ENCODE results near the gene PDE10A.

Gene PDE10A

GRCh38 chr6:165605901-165606739 lies 56.9 kb downstream of the PDE10A start:
- H3K4me3 ChIP-seq (ENCODE audit: low read length): no peak overlapping the region
- DNase-seq (ENCODE audit: low read depth): no peak
- TF ChIP-seq, protein P1, sequence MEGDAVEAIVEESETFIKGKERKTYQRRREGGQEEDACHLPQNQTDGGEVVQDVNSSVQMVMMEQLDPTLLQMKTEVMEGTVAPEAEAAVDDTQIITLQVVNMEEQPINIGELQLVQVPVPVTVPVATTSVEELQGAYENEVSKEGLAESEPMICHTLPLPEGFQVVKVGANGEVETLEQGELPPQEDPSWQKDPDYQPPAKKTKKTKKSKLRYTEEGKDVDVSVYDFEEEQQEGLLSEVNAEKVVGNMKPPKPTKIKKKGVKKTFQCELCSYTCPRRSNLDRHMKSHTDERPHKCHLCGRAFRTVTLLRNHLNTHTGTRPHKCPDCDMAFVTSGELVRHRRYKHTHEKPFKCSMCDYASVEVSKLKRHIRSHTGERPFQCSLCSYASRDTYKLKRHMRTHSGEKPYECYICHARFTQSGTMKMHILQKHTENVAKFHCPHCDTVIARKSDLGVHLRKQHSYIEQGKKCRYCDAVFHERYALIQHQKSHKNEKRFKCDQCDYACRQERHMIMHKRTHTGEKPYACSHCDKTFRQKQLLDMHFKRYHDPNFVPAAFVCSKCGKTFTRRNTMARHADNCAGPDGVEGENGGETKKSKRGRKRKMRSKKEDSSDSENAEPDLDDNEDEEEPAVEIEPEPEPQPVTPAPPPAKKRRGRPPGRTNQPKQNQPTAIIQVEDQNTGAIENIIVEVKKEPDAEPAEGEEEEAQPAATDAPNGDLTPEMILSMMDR (IDR thresholded peaks at IDR 0.05; ENCODE audit: insufficient read depth, low read depth, low read length, missing control alignments): no peak

DNA sequence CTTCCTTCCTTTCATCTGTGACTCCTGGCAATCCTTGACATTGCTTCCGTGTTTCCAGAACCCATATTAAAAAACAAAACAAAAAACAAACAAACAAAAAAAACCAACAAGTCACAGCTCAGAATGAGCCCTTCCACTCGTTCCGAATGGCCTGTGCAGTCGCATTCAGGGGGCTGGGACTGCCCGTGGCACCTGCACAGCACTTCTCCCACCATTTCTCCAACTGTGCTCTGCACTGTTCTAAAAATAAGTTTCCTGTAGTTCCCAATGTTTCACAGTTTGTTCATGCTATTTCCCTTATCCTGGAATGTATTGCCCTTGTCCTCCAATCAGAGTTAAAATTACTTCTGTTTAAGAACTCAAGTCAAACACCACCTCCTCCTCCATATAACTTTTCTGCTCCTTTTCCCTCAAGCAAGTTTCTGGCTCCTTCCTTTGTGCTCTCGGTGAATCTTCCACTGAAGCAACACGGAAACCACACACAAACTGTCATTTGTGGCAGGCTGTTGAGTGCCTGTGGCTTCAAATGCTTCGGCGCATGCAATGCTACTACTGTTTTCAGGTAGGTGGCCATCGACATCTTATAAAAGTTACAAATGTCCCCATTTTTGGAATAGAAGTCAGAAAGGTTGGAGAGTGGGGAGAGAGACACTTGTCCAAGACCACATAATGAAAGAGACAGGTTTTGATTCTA lies 57.7 kb downstream of the PDE10A start:
- no peak for DNase-seq (ENCODE audit: low read depth)
- H3K4me3 ChIP-seq (ENCODE audit: low read length): no peak overlapping the region
- TF ChIP-seq, protein P1 (IDR thresholded peaks at IDR 0.05; ENCODE audit: insufficient read depth, low read depth, low read length, missing control alignments): no peak

DNA sequence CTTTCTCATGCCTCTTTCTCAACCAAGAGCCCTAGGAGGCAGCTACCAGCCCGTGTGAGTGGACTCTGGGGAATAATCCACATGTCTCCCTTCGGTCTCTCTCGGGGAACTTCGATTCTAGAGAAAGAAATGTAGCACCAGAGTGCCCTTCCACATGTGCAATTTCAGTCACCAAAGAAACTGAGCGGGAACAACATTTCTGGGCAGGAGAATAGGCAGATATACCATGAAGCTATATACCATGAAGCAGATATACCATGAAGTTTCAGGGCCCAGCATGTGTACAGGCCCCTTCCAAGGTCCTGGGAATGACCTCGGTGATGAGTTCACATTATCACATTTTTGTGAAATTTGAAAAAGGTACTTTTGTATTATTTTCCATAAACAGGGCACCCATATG lies 60.8 kb downstream of the PDE10A start:
- TF ChIP-seq, protein P1 (IDR thresholded peaks at IDR 0.05; ENCODE audit: insufficient read depth, low read depth, low read length, missing control alignments): no peak
- no peak for DNase-seq (ENCODE audit: low read depth)
- no peak overlapping the region for H3K4me3 ChIP-seq (ENCODE audit: low read length)

GRCh38 chr6:165600606-165601005 lies 62.4 kb downstream of the PDE10A start:
- TF ChIP-seq, protein P1 (IDR thresholded peaks at IDR 0.05; ENCODE audit: insufficient read depth, low read depth, low read length, missing control alignments): no peak
- no peak overlapping the region for H3K4me3 ChIP-seq (ENCODE audit: low read length)
- DNase-seq (ENCODE audit: low read depth): no peak

GRCh38 chr6:165599596-165600487 lies 63.2 kb downstream of the PDE10A start:
- TF ChIP-seq, protein P1 (IDR thresholded peaks at IDR 0.05; ENCODE audit: insufficient read depth, low read depth, low read length, missing control alignments): no peak
- no peak overlapping the region for H3K4me3 ChIP-seq (ENCODE audit: low read length)
- no peak for DNase-seq (ENCODE audit: low read depth)

GRCh38 chr6:165599121-165599520 lies 63.9 kb downstream of the PDE10A start:
- TF ChIP-seq, protein P1 (IDR thresholded peaks at IDR 0.05; ENCODE audit: insufficient read depth, low read depth, low read length, missing control alignments): no peak
- peak; percentile 27 for DNase-seq (ENCODE audit: low read depth)
- no peak overlapping the region for H3K4me3 ChIP-seq (ENCODE audit: low read length)

Data from epithelial cell of esophagus (primary cell).